Measurements from ENCODE around the gene S100A7A.
A peak's percentile ranks its signal among the peaks of the same experiment; 100 is the strongest.

Gene S100A7A

DNA sequence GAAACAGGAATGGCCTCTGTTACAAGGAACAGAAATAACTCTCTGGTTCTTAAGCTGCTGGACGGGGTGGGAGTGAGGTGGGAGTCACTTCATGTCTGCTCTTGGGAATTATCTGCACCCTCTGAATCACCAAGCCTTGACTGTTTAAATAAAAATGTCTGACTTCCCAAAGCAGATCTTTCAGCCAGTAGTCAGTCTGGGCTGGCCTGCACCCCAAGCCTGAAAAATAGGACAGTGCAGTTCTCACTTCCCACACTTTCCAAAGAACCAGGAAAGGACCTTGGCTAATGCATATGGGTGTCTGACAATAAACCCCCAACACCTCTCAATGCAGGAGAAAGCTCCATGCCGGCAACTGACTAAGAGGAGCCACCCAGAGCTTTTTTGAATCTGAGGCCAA, 43.3 kb downstream of the S100A7A start:
- DNase-seq (ENCODE audit: low read depth): no peak

DNA sequence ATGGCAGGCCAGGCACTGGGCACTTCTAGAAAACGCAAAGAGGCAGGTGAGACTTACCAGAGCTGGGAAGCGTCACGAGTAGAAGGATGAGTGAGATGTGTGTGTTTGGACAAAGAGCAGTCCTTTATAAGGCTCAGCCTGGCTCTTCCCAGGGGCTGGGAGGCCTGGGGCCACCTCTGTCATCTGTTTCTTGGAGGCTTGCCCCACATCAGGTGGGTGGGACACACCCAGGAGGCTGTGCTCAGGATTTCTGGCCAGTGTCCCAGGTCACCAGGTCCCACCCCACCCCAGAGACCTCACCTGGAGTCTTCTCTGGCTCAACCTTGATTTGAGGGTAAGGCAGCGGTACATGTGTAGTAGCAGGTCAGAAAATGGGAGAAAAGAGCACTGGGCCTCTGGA, 44.2 kb downstream of the S100A7A start, which contains the start of gene S100A7:
TSS of gene S100A7 (minus strand) at position 101 of the 400 bp plus-strand sequence. CDS start 1,638 bp downstream, outside the sequence.
- DNase-seq (ENCODE audit: low read depth): no peak

DNA sequence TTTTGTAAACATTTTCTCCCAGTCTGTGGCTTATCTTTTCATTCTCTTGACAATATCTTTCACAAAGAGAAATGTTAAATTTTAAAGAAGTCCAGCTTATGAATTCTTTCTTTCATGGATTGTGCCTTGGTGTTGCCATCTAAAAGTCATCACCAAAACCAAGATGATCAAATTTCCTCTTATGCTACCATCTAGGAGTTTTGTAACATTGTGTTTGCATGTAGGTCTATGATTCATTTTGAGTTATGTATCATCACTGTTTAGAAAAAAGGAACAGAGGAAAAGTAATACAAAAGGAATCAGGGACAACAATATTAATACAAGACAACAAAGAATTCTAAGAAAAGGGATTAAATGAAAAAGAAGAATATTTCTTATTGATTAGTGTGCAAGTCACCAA, 46.4 kb downstream of the S100A7A start:
- peak; percentile 40 for DNase-seq (ENCODE audit: low read depth)

DNA sequence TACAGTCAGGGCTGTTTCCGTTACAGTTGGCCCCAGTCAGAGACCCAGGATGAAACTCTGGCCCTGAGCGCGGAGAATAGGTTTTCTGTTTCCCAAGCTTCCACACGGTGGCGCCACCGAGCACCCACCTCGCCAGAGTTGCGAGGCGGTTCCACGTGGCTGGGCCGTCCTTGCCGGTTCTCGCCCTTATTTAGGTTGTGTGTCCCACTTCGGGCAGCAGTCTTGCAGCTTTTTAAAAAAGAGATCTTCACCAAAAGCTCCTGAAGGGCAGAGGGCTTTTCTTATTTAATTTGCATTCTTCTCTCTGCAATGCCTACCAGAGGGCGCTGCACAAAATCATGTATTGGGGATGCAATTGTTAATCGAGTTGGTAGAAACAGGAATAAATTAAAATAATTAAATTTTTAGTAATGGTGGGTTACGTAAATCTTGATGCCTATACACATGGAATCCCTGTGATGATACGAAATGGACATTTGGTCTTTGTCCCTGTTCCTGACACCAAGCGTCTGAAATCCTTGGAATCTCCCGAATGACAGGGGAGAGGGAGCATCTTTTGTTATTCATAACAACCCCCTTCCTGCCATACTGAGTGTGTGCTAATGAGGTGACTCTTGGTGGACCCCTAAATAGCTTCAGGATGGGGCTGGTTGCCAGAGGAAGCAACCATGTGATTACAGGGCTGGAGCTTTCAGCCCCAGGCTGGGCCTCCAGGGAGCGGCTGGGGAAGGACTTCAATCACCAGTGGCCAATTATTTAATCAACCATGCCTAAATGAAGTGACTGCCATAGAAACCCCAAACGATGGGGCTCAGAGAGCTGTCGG, 49.7 kb downstream of the S100A7A start:
- peak; percentile 57 for DNase-seq (ENCODE audit: low read depth)

GRCh38 chr1:153466908-153467307, 50.6 kb downstream of the S100A7A start:
- no peak for DNase-seq (ENCODE audit: low read depth)

GRCh38 chr1:153470707-153471106, 54.4 kb downstream of the S100A7A start:
- peak; percentile 51 for DNase-seq (ENCODE audit: low read depth)

All from ELR (cell line).